ENCODE data around the gene VWA8. TPM values are rescaled to one million over a fixed set of nuclear protein-coding genes. Genes with fewer than 3 reads are reported as not detected.

The VWA8 gene
- total and polyA plus RNA-seq, 4 donors = 4.7 to 26.3 (median 11.9) TPM

DNA sequence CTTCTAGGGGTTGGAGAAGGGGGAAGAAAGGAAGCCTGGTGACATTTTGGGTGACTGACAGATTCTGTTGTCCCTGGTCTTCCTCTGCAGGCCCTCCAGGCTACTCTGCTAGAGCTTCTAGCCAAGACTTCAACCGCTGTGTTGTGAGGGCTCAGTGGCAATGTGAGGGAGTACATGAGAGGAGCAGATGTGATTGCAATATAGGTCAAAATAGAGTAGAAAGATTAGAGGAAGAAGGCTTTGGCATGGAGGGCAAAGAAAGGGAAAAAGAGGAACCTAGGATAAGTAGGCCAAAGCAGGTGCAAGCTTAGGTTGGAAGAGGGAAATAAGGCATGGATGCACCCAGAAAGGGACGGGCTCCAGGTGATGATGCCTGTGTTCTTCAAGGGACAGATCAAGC lies 286.7 kb downstream of the VWA8 start:
- TF ChIP-seq, protein P1, sequence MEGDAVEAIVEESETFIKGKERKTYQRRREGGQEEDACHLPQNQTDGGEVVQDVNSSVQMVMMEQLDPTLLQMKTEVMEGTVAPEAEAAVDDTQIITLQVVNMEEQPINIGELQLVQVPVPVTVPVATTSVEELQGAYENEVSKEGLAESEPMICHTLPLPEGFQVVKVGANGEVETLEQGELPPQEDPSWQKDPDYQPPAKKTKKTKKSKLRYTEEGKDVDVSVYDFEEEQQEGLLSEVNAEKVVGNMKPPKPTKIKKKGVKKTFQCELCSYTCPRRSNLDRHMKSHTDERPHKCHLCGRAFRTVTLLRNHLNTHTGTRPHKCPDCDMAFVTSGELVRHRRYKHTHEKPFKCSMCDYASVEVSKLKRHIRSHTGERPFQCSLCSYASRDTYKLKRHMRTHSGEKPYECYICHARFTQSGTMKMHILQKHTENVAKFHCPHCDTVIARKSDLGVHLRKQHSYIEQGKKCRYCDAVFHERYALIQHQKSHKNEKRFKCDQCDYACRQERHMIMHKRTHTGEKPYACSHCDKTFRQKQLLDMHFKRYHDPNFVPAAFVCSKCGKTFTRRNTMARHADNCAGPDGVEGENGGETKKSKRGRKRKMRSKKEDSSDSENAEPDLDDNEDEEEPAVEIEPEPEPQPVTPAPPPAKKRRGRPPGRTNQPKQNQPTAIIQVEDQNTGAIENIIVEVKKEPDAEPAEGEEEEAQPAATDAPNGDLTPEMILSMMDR (IDR thresholded peaks at IDR 0.05; ENCODE audit: control extremely low read depth, extremely low read depth) = no peak
- Histone ChIP-seq H3K4me1 (ENCODE audit: control insufficient read depth in 5 of 5, insufficient read depth in 5 of 5, low read length in 5 of 5) (peaks cover 0 to 15% (median 2%) of the 10 kb centered on the region in 5 donors), H3K36me3 (ENCODE audit: control insufficient read depth in 4 of 4, insufficient read depth in 4 of 4, low read length in 4 of 4) (peaks cover 0 to 3% (median 1%) of the 10 kb centered on the region in 4 donors), H3K4me3 (no peak overlapping the region), H3K9me3 (ENCODE audit: control insufficient read depth in 4 of 4, insufficient read depth in 3 of 4, low read length in 3 of 4) (no peaks in the 10 kb centered on the region), H3K27ac (ENCODE audit: low read depth in 1 of 2, low read length in 1 of 2) (no peak overlapping the region), H3K27me3 (ENCODE audit: control insufficient read depth in 3 of 3, insufficient read depth in 3 of 3, low read length in 2 of 3) (no peaks in the 10 kb centered on the region), H3K9ac (ENCODE audit: insufficient read depth in 1 of 2, low read length in 2 of 2) (no peak overlapping the region)
- DNase-seq (no peak), ATAC-seq (ENCODE audit: insufficient read depth, low FRiP score) (no peak)
- WGBS, 2 donors = 41 to 47% methylated on average over 2 of the region's 2 CpGs

DNA sequence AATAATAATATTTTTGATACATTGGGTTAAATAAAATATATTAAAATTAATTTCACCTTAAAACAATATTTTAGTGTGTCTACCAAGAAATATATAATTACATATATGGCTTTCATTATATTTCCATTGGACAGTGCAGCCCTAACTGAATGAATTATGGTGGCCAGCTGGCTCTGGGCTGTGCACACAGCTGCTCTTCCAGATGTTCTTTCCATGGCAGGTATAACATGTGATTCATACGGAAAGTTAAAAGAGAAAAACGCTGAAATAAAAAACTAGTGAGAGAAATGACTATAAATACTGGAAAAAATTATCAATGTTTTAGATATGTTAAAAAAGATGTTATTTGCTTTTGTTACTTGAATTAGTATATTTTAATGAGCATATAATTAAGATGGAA lies 287.3 kb downstream of the VWA8 start:
- whole genome bisulfite sequencing, 2 donors = 91% methylated on average over 2 of the region's 2 CpGs
- Histone ChIP-seq H3K4me3 (no peak overlapping the region), H3K27ac (ENCODE audit: low read depth in 1 of 2, low read length in 1 of 2) (no peak overlapping the region), H3K36me3 (ENCODE audit: control insufficient read depth in 4 of 4, insufficient read depth in 4 of 4, low read length in 4 of 4) (peaks cover 0 to 3% (median 1%) of the 10 kb centered on the region in 4 donors), H3K27me3 (ENCODE audit: control insufficient read depth in 3 of 3, insufficient read depth in 3 of 3, low read length in 2 of 3) (no peaks in the 10 kb centered on the region), H3K4me1 (ENCODE audit: control insufficient read depth in 5 of 5, insufficient read depth in 5 of 5, low read length in 5 of 5) (peaks cover 0 to 15% (median 0%) of the 10 kb centered on the region in 5 donors), H3K9ac (ENCODE audit: insufficient read depth in 1 of 2, low read length in 2 of 2) (no peak overlapping the region), H3K9me3 (ENCODE audit: control insufficient read depth in 4 of 4, insufficient read depth in 3 of 4, low read length in 3 of 4) (no peaks in the 10 kb centered on the region)
- DNase-seq = no peak
- TF ChIP-seq, protein P1 (IDR thresholded peaks at IDR 0.05; ENCODE audit: control extremely low read depth, extremely low read depth) = no peak
- ATAC-seq (ENCODE audit: insufficient read depth, low FRiP score) = no peak

DNA sequence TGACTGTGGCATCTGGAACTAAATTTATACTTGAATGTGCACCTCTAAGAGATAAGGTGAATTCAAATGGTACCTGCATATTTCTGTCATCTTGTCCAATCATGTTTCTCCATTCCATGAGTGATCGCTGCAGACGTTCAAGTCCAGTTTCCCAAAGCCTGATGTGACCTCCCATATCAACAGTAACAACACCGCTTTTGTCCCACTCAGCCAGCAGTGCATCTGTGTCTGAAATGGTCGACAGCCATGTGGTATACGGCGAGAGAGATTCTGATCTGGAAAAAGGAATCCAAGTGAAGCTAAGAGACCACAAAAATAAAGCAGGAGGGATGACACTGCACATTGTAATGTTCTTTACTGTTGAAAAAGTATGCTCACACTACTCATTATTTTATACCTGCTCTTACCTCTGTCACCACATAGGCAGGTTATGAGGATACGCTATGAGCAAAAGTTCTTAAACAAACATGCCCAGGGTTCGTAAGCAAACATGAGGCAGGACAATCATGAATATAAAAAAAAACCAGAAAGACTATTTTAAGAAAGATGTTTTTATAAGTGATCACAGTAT lies 290.0 kb downstream of the VWA8 start:
- Histone ChIP-seq H3K36me3 (ENCODE audit: control insufficient read depth in 4 of 4, insufficient read depth in 4 of 4, low read length in 4 of 4) (peaks cover 0 to 3% (median 2%) of the 10 kb centered on the region in 4 donors), H3K4me3 (no peak overlapping the region), H3K4me1 (ENCODE audit: control insufficient read depth in 5 of 5, insufficient read depth in 5 of 5, low read length in 5 of 5) (peaks cover 0 to 17% (median 12%) of the 10 kb centered on the region in 5 donors), H3K27me3 (ENCODE audit: control insufficient read depth in 3 of 3, insufficient read depth in 3 of 3, low read length in 2 of 3) (no peaks in the 10 kb centered on the region), H3K27ac (ENCODE audit: low read depth in 1 of 2, low read length in 1 of 2) (no peak overlapping the region), H3K9ac (ENCODE audit: insufficient read depth in 1 of 2, low read length in 2 of 2) (no peak overlapping the region), H3K9me3 (ENCODE audit: control insufficient read depth in 4 of 4, insufficient read depth in 3 of 4, low read length in 3 of 4) (no peaks in the 10 kb centered on the region)
- TF ChIP-seq, protein P1 (IDR thresholded peaks at IDR 0.05; ENCODE audit: control extremely low read depth, extremely low read depth) = no peak
- 81 to 88% methylated on average over 8 of the region's 8 CpGs for whole genome bisulfite sequencing, 2 donors
- ATAC-seq (ENCODE audit: insufficient read depth, low FRiP score) = no peak
- no peak for DNase-seq

Measured in lung (tissue), 12 donors.